ENCODE results near the gene MCEE.
"Not testable (repeated sequence)": the region's sequence is repeated elsewhere in the genome, so short reads cannot be mapped to it uniquely, and the experiment has no call there.

MCEE gene

DNA sequence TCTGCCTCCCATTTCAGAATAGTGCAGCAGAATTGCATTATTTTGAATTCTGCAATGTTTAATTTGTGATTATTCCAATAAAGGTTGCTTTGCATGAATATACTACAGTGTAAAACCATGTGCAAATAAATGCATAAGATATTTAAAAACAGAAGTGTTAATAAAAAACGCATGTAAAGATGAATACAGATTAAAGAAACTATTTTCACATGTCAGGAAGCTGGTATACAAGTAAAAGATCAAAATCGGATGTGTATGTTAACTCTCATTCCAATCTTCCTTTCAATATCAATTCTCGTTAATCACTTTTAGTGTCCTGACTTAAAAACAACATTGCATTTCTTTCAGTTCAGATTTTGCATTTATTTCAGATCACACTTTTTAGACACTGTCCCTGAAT, 3.1 kb downstream of the MCEE start:
- DNase-seq (ENCODE audit: low spot score): no peak

GRCh38 chr2:71125506-71126294, 4.3 kb downstream of the MCEE start:
- DNase-seq (ENCODE audit: low spot score): no peak

DNA sequence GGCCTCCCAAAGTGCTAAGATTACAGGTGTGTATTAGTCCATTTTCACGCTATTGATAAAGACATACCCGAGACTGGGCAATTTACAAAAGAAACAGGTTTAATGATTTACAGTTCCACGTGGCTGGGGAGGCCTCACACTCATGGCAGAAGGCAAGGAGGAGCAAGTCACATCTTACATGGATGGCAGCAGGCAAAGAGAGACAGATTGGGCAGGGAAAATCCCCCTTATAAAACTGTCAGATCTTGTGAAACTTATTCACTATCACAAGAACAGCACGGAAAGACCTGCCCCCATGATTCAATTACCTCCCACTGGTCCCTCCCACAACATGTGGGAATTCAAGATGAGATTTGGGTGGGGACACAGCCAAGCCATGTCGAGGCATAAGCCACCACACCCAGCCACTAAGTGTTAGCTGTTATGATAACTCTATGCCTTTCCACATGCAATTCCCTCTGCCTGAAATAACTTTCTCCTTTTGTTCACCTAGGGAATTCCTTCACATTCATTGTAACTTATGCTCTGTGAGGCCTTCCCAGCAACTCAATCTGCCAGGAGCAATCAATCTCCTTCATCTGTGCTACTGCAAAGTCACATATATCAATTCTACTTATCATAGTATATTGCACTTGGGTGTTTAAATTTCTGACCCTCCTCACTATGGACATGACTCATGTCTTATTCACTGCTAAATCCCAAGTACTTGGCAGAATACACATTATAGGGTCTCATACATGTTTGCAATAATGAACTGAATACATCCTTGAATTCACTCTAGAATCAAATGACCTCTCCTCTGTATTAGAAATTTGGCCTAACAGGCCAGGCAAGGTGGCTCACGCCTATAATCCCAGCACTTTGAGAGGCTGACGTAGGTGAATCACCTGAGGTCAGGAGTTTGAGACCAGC, 7.4 kb downstream of the MCEE start:
- DNase-seq (ENCODE audit: low spot score): no peak

DNA sequence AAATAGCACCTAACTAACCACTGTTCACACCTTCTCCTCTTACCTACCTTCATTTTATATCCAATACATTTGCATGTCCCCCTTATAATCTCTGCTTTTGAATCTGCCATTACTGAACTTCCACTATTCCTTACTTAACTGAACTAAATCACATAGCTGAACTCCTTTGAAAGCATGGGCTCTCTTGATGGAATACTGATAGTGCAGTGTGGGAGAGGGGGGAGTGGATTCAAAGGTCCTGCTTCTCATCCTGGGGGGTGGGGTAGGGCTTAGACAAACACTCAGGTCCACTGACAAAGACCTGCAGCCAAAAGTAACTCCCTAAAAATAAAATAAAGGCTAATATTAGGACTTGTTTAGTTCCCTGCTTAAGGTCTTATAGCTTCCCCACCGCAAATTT, 8.6 kb downstream of the MCEE start:
- no peak for DNase-seq (ENCODE audit: low spot score)

GRCh38 chr2:71120195-71120594, 9.8 kb downstream of the MCEE start:
- DNase-seq (ENCODE audit: low spot score): no peak

- no peak for DNase-seq (ENCODE audit: low spot score)
Observed at GRCh38 chr2:71117063-71117462, 13.0 kb downstream of the MCEE start.

GRCh38 chr2:71113843-71114242, 16.2 kb downstream of the MCEE start:
- no peak for DNase-seq (ENCODE audit: low spot score)

- DNase-seq (ENCODE audit: low spot score): no peak
Observed at GRCh38 chr2:71108091-71108490, 21.9 kb downstream of the MCEE start.

DNA sequence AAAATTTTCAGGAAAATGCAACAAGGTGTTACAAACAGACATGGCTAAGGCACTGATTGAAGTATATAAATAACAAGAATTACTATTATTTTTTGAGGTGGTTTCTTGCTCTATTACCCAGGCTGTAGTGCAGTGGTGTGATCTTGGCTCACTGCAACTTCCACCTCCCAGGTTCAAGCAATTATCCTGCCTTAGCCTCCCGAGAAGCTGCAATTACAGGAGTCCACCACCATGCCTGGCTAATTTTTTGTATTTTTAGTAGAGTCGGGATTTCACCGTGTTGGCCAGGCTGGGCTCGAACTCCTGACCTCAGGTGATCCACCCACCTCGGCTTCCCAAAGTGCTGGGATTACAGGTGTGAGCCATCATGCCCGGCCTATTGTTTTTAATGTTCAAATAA, 23.6 kb downstream of the MCEE start:
- DNase-seq (ENCODE audit: low spot score): not testable (repeated sequence)

- DNase-seq (ENCODE audit: low spot score): no peak
Observed at GRCh38 chr2:71103809-71104208, 26.2 kb downstream of the MCEE start.

DNA sequence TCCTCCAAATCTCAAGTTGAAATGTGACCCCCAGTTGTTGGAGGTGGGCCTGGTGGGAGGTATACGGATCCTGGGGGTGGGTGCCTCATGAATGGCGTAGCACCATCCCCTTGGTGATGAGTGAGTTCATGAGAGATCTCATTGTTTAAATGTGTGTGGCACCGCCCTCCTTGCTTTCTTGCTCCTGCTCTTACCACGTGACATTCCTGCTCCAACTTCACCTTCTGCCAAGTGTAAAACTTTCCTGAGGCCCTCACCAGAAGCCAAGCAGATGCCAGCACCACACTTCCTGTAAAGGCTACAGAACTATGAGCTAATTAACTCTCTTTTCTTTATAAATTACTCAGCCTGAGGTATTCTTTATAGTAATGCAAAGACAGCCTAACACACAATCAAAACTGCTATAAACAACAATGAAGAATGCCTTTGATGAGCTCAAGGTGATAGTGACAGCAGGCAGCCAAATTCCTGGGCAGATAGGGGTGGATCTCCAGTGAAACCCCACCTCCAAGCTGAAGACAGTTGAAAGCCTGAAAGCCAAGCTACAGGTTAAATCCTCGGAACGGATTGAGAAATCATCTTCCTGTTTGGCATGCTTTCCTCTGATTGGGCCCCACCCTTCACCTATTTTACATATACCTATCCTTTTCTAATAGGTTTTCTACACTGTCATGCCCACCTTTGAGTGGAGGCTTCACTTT, 26.9 kb downstream of the MCEE start:
- DNase-seq (ENCODE audit: low spot score): no peak

- DNase-seq (ENCODE audit: low spot score): no peak
Observed at GRCh38 chr2:71101656-71102055, 28.4 kb downstream of the MCEE start.

- DNase-seq (ENCODE audit: low spot score): peak; percentile 56
Observed at GRCh38 chr2:71100195-71100964, 29.6 kb downstream of the MCEE start.

DNA sequence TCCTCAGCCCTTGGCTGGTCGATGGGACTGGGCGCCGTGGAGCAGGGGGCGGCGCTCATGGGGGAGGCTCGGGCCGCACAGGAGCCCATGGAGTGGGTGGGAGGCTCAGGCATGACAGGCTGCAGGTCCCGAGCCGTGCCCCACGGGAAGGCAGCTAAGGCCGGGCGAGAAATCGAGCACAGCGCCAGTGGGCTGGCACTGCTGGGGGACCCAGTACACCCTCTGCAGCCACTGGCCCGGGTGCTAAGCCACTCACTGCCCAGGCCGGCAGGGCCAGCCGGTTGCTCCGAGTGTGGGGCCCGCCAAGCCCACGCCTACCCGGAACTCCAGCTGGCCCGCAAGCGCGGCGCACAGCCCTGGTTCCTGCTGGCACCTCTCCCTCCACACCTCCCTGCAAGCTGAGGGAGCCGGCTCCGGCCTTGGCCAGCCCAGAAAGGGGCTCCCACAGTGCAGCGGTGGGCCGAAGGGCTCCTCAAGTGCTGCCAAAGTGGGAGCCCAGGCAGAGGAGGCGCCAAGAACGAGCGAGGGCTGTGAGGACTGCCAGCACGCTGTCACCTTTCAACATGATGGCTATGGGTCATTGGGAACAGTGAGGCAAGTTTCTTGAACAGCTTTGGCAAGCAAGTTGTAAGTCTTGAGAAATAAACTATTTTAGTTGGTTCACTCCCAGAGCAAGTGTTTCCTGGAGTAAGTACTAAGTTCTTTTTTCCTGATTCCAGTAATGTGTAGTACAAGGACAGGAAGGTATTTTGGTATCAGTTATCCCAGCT, 37.4 kb downstream of the MCEE start:
- not testable (repeated sequence) for DNase-seq (ENCODE audit: low spot score)

DNA sequence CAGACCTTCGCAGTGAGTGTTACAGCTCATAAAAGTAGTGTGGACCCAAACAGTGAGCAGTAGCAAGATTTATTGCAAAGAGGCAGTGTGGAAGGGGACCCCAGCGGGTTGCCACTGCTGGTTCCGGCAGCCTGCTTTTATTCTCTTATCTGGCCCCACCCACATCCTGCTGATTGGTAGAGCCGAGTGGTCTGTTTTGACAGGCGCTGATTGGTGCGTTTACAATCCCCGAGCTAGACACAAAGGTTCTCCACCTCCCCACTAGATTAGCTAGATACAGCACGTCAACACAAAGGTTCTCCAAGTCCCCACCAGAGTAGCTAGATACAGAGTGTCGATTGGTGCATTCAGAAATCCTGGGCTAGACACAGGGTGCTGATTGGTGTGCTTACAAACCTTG, 38.2 kb downstream of the MCEE start:
- not testable (repeated sequence) for DNase-seq (ENCODE audit: low spot score)

DNA sequence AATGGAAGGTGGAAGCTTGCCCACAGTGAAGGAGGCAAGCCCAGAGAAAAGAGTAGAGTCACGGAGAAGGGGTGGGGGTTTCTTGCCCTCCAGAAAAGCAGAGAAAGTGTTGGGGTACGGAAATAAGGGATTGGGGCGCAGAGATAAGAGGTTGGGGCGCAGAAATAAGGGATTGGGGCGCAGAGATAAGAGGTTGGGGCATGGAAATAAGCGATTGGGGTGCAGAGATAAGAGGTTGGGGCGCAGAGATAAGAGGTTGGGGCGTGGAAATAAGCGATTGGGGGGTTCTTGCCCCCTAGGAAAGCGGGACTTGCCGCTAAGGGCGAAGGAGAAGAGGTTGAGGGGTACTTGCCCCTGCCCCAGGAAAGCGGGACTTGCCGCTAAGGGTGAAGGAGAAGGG, 40.6 kb downstream of the MCEE start:
- DNase-seq (ENCODE audit: low spot score): not testable (repeated sequence)

GRCh38 chr2:71085325-71086003, 44.6 kb downstream of the MCEE start:
- DNase-seq (ENCODE audit: low spot score): not testable (repeated sequence)

- not testable (repeated sequence) for DNase-seq (ENCODE audit: low spot score)
Observed at GRCh38 chr2:71083752-71084312, 46.2 kb downstream of the MCEE start.

DNA sequence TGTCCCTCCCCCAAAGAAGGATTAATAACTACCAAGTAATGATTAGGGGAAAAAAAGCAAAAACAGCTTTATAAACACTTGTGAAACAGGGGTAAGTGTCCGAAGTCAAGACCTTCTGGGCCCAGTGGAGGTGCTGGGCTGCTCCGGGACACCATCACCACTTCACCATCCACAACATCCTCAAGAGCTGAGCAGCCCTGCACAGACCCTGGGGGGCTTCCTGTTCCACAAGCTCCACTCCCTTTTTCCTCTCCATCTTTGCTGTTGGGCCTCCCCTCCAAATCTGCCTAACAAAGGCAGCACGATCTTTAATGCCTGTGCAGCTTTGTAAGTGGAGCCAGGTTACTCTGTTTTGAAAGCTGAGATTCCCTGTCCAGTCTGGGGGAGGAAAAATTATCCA, 46.7 kb downstream of the MCEE start:
- not testable (repeated sequence) for DNase-seq (ENCODE audit: low spot score)

All from NAMALWA (cell line).